HG03520 (cell line): ENCODE results near the gene FREM3.
"Not testable (repeated sequence)": the region's sequence is repeated elsewhere in the genome, so short reads cannot be mapped to it uniquely, and the experiment has no call there.

ENCODE experiments used
- ATAC-seq: cut with Tn5 transposase; IDR thresholded peaks from one replicate; pipeline ENCODE4 v1.9.1; 2021; ENCODE audit warnings: mild to moderate bottlenecking, moderate library complexity; ENCODE audit not compliant: unreplicated experiment

The FREM3 gene

DNA sequence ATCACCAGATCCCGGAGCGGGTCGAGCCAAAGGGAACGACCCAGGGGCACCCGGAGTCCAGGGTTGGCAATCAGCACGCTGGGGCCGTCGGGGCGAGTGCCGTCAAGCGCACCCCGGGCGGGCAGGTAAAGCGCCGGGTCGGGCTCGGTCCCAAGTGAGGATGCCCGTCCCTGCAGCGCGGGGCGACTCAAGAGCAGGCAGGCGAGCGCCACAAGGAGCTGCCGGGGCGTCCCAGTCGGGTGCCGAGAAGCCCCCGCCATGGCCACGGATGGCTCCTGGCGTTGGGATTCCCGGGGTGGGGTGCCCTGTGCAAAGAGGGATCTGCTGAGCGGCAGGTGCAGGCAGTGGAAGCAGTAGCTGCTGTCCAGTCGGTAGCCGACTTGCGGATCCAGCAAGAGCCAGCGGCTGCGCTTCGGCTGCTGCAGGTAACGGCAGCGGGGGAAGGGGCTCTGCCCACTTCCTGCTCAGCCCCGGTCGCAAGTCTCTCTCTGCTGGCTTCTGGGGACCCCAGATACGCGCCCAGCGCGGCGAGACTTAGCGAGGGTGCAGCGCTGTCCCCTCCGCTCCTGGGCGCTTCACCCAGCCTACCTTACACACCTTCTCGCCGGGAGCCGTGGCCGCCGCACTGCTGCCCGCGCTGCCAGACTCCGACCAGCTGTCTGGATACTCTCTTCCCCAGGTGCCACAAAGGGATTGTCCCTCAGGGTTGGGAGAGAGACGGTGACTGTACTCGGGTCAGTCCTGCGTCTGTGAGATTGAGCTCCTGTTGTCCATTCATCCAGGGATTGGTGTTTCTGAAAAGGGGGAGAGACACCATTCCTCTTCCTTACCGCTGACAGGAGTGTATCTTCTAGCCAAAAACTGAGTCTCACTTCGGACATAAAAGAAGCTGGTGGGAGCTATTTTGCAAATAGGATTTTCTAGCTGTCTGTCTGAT, at the start of gene FREM3:
Gene FREM3 (minus strand): TSS at position 260 of the 937 bp plus-strand sequence. CDS start 0 bp downstream, at position 260.
- ATAC-seq = no peak

DNA sequence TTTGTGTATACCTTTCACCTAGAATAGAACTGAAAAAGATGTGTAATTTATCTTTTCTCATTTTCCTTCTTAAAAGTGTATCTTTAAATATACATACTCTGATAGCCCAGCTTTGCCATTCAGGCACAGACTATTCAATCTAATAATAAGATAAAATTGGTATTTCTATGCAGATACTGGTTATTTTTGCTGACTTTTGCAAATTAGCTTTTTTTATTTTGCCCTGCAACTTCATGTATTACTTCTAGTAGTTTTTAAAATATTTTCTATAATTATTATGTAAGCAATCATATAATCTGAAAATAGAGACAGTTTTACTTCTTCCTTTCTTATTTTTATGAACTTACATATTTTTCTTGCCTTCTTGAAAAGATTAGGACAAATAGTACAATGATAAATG, 45.4 kb upstream of the FREM3 start:
- ATAC-seq = no peak

DNA sequence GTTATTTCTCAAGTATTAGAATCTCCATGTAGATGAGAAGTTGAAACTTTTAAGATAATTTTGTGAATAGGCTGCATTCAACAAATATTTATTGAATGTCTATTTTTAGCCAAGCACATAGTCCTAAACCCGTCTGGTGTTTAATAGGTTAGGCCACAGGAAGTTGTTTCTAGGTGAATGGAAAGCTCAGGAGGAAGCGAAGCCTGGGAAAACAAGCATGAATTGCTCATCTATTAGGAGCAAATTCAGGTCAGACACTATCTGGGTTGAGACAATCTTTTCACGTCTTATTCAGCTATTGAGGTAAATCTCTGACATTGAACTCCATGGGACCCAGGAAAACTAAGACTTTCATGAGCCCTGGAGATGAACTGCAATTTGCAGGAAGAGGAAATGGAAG, 43.1 kb upstream of the FREM3 start:
- ATAC-seq = no peak

DNA sequence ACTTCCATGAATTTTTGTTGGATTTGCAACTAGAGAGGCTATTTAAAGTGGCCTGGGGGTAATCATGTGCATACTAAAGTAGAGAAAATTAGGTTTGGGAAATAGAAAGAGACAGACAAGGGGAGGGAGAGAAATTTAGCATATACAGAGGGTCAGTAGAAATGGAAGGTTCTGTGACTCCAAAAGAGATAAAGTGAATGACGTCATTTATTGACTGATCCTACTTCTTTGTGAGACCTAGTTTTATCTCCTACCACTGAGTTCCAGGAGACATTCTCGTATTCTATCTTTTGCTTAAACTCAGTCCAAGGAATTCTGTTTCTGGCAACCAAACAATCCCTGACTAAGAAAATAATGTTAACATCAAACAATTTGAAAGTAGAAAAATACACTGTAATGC, 42.4 kb upstream of the FREM3 start:
- no peak for ATAC-seq

DNA sequence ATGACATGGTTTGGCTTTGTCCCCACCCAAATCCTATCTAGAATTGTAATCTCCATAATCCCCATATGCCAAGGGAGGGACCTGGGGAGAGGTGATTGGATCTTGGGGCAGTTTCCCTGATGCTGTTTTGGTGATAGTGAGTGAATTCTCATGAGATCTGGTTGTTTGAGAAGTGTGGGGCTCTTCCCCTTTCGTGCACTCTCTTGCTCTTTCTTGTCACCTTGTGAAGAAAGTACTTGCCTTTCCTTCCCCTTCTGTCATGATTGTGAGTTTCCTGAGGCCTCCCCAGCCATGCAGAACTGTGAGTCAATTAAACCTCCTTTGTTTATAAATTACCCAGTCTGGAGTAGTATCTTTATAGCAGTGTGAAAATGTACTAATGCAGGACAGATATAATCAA, 36.4 kb upstream of the FREM3 start:
- ATAC-seq = no peak

DNA sequence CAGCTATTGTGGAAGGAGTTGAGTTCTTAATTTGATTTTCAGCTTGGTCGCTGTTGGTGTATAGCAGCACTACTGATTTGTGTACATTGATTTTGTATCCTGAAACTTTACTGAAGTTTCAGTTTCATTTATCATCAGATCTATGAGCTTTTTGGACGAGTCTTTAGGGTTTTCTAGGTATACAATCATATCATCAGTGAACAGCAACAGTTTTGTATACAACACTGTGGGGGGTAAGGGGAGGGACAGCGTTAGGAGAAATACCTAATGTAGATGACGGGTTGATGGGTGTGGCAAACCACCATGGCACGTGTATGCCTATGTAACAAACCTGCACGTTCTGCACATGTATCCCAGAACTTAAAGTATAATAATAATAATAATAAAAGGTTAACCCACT, 35.6 kb upstream of the FREM3 start:
- not testable (repeated sequence) for ATAC-seq

DNA sequence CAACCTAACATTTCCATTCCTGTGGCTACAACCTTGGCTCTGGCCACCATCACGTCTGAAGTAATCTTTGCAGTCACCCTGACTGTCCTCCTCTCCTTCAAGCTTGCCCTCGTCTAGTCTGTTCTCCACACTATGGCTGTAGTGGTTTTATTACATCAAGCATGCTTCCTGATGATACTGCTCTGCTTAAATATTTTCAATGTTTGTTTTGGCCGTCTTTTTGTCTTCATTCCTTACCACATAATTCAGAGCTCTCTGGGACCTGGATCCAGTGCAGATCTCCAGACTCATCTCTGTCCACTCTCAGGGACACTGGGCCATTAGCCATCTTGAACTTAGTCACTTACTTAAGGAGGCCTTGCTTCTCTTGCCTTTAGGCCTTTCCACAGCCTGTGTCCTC, 27.7 kb upstream of the FREM3 start:
- no peak for ATAC-seq

DNA sequence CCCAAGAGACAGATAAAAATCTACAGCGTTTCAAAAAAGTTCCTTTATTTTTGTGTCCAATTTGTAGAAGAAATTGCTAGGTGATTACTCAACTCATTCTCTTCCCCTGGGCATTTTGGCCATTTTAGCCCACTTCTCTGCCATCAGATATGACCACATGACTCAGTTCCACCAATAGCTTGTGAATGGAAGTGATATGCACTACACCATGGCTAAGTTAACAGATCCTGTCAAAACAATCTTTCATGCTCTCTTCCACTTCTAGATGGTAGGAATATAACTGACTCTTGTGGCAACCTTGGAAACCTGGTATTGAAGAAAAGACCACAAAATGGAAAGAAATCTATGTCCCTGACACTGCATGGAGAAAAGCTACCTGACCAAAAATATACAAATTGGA, 26.2 kb upstream of the FREM3 start:
- ATAC-seq = no peak

DNA sequence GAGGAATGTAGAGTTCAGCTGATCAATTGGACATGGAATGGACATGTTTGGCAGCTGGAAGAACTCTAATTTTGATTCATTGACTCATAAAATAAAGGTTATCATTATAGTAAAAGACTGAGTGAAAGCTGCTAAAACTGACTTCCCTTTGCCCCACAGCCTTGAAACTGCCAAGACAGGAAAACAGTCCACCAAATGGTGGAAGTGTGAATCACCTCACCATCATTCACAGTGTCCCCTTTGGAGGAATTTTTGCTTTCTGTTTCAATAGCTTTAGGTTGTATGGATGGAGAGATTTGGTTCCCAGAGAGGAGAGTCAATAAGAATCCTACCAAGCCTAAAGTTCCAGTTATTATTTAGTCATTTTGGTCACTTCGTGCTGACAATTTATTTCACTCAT, 20.8 kb upstream of the FREM3 start:
- ATAC-seq = no peak

DNA sequence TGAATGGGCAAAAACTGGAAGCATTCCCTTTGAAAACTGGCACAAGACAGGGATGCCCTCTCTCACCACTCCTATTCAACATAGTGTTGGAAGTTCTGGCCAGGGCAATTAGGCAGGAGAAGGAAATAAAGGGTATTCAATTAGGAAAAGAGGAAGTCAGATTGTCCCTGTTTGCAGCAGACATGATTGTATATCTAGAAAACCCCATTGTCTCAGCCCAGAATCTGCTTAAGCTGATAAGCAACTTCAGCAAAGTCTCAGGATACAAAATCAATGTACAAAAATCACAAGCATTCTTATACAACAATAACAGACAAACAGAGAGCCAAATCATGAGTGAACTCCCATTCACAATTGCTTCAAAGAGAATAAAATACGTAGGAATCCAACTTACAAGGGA, 18.3 kb upstream of the FREM3 start:
- ATAC-seq = not testable (repeated sequence)

DNA sequence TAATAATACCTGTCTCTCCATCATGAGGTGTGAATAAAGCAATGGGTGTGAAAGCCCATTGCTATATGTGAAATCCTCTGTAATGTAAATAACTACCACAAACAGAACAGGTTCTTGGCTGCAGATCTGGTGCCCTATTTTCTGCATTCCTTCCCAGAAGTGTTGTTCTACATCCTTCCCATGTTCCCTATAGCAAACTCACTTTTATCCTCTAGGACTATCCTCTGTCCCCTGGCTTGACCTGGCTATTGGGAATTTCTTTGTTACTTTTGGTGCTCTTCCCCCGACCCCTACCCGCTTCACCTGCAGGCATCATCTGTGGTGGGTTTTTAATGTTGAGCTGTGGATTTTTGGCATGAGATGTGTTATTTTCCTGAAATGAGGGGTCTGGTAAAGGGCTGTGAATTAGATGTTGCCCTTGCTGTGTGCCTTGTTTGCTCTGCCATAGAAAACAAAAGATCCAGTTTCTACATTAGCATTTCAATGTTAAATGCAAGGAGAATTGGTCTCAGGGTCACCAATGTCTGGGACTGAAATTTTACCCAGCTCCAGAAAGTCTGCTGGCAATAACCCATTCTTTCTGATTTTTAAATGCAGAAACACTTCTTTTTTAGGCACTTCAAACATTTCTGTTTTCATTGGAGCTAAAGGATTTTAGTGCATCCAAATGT, 13.6 kb upstream of the FREM3 start:
- ATAC-seq = no peak

DNA sequence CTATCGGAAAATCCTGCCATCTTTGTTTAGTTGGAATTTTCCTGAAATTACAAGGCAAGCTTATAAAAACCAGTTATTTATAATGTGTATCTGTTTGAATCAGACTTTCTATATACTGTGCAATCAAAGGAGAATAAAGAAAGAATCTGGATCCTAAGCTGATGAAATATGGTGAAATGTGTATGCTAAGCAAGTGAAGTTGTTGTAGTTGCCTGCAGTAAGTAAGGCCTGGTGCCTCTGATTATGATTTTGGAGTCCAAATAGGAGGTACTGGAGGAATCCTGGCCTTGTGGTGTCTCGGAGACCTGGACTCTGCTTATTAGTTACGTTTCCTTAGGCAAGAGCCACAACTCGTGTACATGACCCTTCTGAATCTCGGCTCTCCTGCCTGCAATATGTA, 13.1 kb upstream of the FREM3 start:
- no peak for ATAC-seq

DNA sequence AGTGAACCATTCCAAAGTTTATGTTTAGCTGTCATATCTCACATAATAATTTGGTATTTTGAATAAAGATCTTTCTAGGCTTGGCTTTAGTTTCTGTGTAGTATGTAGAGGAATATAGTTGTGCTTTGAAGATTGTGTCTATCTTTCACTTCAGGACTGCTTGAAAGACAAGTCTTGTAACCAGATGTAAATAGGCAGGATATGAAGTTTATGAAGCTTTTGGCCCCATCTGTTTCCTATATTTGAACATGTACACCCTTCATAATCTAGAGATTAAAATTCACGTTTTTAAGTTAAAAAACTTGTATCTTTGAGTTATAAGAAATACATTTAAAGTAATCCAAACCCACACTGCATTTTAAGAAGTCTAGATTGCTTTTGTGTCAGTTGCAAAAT, 11.7 kb upstream of the FREM3 start:
- no peak for ATAC-seq

DNA sequence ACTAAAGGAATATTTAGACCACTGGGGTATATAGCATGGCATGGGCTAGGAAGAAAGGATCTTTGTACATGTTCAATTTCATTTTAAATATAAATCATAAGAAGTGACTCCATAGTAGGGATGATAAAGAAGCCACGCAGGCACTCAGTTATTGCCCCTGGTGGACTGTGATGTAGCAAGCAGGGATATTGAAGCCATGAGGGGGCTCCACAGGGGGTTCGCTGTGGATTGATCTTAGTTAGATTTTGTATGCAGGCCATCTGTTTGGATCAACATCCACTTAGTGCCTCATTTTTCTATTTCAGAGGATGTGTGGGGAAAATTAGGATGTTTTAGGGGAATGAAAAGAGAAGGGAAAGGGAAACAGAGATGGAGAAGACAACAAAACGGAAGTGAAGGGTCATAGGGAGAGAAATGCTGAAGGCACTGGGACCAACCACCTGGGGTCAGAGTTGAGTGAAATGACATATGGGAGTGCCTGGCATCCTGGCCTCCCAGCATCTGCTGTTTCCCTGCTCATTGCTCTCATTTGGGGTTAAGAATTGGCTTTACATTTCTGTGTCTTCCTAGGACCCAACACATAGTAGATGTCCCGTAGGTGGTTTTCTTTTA, 11.2 kb upstream of the FREM3 start:
- ATAC-seq = no peak

DNA sequence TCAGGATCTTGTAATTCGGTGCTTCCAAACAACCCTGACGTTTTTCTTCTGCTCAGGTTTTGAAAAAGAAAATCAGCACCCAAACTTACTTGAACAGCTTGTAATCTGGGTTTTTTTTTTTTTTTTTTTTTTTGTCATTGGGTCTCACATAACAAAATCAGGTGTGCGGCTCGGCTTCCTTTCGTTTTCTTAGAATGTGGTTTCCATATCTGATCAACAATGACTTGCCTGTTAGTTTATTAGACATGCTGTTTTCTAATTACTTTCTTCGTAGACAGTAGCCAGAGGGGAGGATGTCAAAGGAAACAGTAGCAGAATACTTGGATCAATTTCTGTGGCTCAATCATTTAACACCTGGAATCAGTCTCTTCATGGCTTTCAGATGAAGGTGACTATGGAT, 890 bp upstream of the FREM3 start:
- ATAC-seq = no peak

DNA sequence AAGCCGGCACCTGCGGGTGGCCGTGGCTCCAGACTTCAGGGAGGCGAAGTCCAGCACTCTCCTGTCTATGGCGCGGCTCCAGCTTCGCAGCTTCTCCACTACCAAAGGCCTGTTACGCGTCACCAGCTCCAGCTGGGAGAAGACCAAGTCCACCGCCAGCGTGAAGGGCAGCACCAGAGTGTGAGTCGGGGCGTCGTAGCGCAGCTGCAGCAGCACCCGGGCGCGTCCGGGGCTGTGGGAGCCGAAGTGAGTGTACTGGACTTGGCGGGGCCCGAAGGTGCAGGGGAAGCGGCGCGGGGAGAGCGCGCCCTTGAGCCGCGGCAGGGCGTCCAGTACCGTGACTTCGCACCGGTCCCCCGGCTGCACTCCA, 444 bp downstream of the FREM3 start:
- no peak for ATAC-seq

DNA sequence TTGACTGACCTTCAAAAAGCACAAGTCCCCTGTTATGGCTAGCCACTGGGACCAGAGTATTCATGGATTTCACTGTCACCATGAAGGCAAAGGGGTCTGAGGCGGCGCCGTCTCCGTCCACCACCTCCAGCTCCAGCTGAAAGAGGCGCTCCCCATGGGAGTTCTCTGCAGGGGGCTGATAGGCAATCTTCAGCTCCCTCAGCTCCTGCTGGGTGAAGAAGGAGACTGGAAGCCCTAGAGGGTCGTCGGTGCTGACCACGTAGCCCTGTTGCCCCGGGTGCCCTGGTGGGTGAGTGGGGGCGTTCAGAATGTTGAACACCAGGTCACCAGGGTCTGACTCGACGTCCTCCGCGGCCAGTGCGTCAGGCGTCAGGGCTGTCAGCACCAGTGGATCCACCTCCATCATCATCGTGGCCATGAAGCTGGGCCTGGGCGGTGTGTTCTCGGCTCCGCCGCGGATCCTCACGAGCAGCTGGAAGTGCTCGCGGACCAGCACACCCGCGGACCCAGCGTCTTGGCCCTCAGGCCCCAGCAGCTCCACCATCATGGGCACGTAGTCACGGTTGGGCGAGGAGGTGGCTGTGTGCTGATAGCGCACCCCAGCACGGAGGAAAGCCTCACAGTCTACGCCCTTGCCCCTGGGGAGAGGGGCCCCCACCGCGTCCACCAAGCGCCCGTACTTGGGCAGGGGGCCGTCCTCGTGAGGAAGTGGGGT, 987 bp downstream of the FREM3 start:
- no peak for ATAC-seq

DNA sequence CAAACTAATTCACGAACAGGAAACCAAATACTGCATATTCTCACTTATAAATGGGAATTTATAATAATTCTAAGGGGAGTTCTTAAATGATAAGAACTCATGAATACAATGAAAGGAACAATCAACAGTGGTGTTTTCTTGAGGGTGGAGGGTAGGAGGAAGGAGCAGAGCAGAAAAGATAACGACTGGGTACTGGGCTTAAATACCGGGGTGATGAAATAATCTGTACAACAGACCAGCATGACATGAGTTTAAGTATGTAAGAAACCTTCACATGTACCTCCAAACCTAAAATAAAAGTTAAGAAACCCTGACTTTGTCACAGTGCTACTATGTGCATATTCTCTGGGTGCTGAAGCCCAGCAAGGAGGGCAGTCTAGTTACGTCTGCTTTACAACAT, 6.6 kb downstream of the FREM3 start:
- no peak for ATAC-seq

DNA sequence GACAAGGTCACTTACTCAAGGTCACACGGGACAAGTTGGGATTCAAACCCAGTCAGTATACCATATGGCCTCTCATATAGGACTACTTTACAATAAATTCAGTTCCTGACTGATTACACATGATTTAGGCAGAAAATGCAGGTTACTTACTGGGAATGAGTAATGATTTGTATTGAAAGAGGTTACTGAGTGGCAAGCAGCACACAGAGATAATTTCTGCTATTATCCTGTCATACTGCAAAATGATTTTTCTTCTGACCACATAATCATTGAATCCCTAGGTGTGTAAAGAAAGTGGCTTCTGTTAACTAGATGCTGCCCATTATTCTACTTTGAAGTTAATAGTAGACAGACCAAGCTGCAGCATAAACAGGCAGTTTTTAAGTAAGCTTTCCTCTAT, 8.2 kb downstream of the FREM3 start:
- no peak for ATAC-seq

DNA sequence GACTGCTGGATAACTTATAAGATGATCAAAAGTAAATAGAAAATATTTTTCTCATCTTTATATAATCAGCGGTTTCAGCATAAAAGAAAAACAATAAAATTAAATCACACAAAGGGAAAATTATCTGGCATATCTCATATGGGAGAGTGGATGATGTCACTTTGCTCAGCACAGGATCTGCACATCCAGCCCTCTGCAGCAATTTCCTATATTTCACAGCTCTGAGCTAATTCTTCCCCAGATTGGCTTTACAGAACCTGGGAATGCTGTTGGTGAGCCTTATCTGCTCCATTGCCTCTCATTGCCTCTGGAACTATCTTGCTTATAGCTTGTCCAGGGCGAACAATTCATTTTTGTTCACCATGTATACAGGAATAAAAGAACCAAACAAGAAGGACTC, 21.0 kb downstream of the FREM3 start:
- ATAC-seq = no peak

DNA sequence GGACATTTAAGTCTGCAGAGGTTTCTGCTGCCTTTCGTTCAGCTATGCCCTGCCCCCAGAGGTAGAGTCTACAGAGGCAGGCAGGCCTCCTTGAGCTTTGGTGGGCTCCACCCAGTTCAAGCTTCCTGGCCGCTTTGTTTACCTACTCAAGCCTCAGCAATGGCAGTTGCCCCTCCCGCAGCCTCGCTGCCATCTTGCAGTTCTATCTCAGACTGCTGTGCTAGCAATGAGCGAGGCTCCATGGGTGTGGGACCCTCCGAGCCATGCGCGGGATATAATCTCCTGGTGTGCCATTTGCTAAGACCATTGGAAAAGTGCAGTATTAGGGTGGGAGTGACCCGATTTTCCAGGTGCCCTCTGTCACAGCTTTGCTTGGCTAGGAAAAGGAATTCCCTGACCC, 26.8 kb downstream of the FREM3 start:
- not testable (repeated sequence) for ATAC-seq
